GM10266 (cell line): Measurements from ENCODE around the gene KIAA1586.

Experiments
- DNase-seq: peaks from one replicate; pipeline ENCODE4 v3.0.0; 2012; ENCODE audit errors: extremely low spot score
- TF ChIP-seq, protein P1 (sequence below): IDR thresholded peaks from 2 replicates; pipeline ENCODE4 v1.5.1; 2012; ENCODE audit warnings: mild to moderate bottlenecking, low read depth; ENCODE audit not compliant: control insufficient read depth, insufficient read depth; ENCODE audit errors: missing control alignments

Gene KIAA1586

DNA sequence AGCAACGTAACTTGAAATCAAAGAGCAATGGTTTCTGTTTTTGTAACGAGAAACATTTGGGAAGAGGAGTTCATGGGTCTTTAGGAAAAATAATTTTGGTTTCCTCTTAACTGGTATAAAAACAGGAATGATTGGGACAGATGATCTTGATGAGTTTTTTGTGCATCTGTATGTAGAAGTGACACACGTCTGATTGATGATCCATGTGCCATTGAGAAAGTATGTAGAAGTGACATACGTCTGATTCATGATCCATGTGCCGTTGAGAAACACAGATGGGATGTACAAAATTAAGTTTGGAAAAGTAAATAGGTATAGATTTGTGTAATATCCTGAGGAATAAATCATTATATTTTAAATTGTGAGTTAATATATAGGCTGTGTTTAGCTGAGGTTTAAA is 2.1 kb downstream of the KIAA1586 start:
- TF ChIP-seq, protein P1, sequence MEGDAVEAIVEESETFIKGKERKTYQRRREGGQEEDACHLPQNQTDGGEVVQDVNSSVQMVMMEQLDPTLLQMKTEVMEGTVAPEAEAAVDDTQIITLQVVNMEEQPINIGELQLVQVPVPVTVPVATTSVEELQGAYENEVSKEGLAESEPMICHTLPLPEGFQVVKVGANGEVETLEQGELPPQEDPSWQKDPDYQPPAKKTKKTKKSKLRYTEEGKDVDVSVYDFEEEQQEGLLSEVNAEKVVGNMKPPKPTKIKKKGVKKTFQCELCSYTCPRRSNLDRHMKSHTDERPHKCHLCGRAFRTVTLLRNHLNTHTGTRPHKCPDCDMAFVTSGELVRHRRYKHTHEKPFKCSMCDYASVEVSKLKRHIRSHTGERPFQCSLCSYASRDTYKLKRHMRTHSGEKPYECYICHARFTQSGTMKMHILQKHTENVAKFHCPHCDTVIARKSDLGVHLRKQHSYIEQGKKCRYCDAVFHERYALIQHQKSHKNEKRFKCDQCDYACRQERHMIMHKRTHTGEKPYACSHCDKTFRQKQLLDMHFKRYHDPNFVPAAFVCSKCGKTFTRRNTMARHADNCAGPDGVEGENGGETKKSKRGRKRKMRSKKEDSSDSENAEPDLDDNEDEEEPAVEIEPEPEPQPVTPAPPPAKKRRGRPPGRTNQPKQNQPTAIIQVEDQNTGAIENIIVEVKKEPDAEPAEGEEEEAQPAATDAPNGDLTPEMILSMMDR, result no peak
- DNase-seq, result no peak

DNA sequence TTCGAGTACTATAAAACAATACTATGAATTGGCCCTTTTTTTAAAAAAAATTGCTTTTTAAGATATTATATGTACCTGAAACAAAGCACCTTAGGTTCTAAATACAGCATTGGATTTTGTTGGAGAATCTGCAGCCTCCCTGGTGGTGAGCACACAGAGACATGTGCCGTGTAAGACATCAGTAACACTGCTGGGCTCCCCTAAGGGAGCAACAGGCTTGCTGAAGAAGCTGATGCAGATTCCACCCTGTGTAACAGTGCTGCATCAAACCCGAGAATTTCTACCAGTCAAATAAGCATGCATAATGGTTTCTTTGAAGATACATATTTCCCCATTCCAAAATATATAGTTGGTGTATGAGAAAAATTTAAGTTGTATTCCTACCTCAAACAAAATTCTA is 17.4 kb downstream of the KIAA1586 start:
- TF ChIP-seq, protein P1, result no peak
- DNase-seq, result no peak

DNA sequence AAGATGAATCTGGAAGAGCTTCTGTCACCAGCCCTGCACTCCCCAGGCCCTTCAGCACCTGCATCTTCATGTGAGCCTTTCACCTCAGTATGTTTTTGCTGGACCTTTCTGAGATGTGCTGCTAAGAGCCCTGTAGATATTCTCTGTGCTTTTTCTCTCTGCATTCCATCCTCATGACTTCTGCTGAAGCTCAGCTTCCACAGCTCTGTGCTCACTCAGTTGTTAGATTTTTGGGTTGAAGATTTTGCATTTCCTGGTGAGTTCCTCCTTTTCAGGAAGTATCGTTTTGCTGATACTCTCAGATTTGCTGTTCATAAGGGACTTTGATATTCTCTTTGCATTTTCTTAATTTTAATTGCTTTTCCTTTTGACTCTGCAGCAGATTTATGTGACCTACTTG is 18.3 kb downstream of the KIAA1586 start:
- DNase-seq, result no peak
- TF ChIP-seq, protein P1, result no peak

DNA sequence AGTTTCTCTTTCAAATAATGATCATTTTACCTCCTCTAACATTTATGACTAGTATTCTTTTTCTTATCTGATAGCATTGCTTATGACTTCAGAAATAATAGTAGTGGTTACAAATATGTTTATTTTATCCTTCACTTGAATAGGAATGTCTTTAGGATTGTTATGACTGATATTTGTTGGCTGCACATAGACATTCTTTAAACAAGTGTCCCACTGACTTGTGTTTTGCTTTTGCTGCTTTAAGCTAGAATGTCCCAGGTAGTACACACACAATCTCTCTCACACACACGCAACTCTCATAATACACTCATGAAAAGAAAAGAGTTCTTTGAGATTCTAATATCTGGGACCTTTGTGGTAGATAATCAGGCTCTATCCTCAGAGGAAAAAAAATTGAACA is 21.6 kb downstream of the KIAA1586 start:
- DNase-seq, result no peak
- TF ChIP-seq, protein P1, result no peak

DNA sequence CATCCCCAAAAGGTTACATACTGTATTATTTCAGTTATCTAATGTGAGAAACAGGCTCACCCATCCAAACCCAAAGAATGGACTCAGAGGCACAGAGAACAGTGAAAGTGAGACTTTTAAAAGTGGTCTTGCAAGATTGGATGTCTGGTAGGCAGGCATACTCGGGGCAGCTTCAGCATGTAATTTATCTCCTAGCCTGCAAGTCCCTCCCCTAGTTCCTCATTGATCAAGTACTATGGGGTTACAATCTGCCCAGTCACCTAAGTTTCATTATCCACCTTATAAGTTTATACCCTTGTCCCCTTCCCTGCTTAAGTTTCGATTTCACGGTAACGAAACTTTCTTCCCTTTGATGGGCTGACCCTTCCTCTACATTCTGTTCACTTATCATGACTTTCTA is 22.7 kb downstream of the KIAA1586 start:
- DNase-seq, result no peak
- TF ChIP-seq, protein P1, result no peak

DNA sequence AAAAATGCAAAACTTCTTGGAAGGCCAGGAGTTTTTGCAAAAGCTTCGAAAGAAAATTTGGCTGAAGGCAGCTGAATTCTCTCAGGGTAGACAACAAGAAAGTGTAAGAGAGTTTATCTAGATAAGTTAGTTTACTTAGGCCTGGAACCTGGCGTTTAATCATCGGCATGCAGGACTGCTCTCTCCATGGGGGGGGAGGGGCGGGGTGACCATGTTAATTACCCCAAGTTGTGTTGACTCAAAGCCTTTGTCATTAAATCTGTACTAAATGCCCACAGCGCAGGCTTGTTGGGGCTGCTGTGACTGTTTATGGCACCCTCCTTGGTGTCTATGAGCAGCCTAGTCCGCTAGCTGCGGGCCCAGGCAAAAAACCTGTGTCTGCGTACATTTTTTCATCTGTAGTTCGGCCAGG is 23.4 kb downstream of the KIAA1586 start:
- no peak for DNase-seq
- TF ChIP-seq, protein P1, result no peak

DNA sequence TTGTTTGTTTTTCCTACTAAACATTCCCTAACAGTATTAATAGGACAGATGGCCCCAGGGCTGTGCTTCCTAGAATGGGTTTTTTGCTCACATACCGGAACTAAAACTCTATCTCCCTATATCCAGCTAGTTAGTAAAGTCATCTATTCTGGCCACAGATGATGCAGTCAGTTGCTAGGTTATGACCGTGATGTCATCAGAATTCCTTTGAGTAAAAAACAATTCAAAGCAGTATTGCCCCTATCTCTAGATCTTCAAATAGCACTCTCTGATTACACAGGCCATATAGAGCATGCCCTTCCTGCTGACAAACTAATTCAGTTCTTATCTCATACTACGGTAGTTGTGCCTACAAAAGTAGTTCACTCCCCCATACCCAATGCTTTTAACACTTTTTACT is 25.6 kb downstream of the KIAA1586 start:
- TF ChIP-seq, protein P1, result no peak
- no peak for DNase-seq
